PC-9 (cell line): ENCODE results near the gene MAT1A.

Experiments
- EZH2 ChIP-seq: fragments of 200-600 bp; sonication (generic); IDR thresholded peaks from 2 replicates; pipeline ENCODE4 v1.8.0; 2017; ENCODE audit warnings: antibody characterized with exemption, low read depth
- TF ChIP-seq, protein P1 (sequence below): fragments of 200-600 bp; sonication (generic); conservative IDR thresholded peaks from 2 replicates; pipeline ENCODE4 v1.6.1; 2017; ENCODE audit warnings: mixed run types, antibody characterized with exemption, mild to moderate bottlenecking, moderate library complexity

GRCh38 chr10:80266513-80266863 lies 23.0 kb downstream of the MAT1A start:
- TF ChIP-seq, protein P1, sequence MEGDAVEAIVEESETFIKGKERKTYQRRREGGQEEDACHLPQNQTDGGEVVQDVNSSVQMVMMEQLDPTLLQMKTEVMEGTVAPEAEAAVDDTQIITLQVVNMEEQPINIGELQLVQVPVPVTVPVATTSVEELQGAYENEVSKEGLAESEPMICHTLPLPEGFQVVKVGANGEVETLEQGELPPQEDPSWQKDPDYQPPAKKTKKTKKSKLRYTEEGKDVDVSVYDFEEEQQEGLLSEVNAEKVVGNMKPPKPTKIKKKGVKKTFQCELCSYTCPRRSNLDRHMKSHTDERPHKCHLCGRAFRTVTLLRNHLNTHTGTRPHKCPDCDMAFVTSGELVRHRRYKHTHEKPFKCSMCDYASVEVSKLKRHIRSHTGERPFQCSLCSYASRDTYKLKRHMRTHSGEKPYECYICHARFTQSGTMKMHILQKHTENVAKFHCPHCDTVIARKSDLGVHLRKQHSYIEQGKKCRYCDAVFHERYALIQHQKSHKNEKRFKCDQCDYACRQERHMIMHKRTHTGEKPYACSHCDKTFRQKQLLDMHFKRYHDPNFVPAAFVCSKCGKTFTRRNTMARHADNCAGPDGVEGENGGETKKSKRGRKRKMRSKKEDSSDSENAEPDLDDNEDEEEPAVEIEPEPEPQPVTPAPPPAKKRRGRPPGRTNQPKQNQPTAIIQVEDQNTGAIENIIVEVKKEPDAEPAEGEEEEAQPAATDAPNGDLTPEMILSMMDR = no peak
- no peak for TF ChIP-seq EZH2
